T-helper 2 cell treated with Interferon-gamma antibody and Interleukin-4, amounts not matched to agents 100 ng/mL and 5 ng/mL, for 36 hours (primary cell): ENCODE measurements around the gene DNASE2B. TPM values are rescaled to one million over a fixed set of nuclear protein-coding genes. Genes with fewer than 3 reads are reported as not detected.

ENCODE experiments used
- intact Hi-C: fragments of 100-400 bp; cut with micrococcal nuclease; formaldehyde crosslinking; loops from one replicate; pipeline ENCODE4 v1.15.1; 2023
- total RNA-seq: library from RNA; stranded (reverse); gene quantifications from 2 replicates; pipeline ENCODE4 v1.2.3, GENCODE V29; 2022

Gene DNASE2B, protein sequence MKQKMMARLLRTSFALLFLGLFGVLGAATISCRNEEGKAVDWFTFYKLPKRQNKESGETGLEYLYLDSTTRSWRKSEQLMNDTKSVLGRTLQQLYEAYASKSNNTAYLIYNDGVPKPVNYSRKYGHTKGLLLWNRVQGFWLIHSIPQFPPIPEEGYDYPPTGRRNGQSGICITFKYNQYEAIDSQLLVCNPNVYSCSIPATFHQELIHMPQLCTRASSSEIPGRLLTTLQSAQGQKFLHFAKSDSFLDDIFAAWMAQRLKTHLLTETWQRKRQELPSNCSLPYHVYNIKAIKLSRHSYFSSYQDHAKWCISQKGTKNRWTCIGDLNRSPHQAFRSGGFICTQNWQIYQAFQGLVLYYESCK
- total RNA-seq, result not detected in 2 replicates

DNA sequence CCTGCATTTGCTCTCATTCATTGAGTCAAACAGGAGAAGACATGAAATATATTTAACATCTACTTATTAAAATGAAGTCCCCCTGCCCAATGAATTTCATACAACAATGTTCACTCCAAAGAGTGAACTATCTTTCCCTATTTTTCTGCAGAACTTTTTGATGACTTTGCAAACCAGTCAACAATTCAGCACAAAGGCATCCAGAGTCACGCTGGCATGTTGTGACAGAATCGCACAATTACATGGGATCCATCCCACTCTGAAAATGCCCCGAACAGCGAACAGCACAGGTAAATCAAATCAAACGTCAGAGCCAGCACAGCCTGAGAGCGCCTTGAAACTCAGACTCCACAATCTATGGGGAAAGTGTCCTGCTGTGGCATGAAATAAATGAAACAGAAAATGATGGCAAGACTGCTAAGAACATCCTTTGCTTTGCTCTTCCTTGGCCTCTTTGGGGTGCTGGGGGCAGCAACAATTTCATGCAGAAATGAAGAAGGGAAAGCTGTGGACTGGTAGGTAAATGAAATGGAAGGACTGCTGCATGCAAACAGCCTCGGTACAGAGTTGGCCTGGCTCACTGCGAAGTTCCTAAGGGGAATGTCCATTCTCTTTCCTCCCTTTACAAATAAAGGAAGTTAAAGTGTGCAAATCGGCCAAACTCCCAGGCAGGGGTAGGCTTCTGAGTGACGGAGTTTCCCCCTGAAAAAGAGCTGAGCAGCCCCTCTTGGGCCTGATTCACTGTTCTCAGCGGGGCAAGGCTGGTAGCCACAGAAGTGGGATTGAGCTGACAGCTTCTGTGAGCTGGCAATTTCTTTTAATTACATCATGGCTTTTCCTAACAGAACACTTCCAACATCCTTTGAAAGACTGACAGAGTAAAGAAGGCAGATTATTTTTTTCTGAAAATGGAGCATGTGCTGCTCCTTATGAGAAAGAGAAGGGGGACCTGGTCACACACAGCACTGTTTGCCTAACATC, at the start of gene DNASE2B:
Gene DNASE2B, plus strand, starts transcription at position 310 of the 981 bp plus-strand sequence. Its CDS starts 81 bp downstream, at position 391.
- intact Hi-C loops, result no loop called here

DNA sequence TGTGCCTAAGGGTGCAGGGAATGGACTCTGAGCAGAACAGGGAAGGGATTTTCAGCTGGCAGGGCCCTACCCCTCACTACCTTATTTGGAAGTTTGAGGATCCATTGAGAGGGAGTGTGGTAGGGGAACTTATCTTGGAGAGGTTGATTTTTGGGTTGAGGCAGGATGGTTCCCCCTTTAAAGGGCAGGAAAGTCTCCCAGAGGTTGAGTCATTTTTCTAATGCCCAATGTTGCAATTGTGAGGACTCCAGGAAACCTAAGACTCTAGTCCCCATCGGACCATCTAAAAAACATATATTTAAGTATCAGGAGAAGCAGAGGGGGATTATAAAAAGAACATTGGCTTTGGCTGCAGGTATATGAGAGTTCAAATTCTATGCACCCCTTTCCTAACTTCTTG, 49.5 kb upstream of the DNASE2B start:
- intact Hi-C loops, result no loop called here

DNA sequence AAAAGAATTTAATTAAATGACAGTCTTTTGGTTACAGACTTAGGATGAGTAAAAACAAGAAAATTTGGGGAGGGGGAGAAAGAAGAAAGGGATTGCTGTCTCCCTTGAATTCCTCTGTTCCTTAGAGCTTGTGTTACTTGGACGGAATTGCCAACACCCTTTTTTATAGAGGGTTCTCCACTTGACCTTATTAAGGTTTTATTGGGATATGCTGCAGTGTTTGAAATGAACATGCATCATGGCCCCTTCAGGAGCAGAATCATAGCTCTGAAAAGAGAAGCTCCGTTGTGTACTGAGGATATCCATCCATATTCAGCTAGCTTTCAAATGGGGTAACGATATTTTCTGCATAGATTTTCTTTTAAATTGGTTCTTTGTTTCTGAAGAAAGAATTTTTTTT, 48.2 kb upstream of the DNASE2B start:
- intact Hi-C loops, result no loop called here

DNA sequence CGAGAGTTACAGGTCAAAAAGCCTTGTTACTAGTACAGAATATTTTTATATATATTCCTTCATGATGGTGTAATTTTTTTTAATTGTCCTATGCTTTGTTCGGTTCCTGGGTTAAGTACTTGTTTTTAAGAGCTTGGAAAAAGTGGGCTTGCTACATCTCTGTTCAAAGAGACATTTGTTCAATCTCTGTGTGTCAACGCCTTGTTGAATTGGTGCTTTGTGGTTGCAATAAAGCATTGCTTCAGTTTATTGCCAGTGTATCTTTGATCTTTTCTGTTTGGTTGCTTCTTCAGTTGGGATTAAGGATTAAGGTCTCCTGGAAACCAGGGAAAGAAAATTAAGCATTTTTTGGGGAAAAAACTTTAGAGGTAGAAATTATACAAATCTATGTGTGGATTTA, 47.7 kb upstream of the DNASE2B start:
- intact Hi-C loops, result no loop called here

DNA sequence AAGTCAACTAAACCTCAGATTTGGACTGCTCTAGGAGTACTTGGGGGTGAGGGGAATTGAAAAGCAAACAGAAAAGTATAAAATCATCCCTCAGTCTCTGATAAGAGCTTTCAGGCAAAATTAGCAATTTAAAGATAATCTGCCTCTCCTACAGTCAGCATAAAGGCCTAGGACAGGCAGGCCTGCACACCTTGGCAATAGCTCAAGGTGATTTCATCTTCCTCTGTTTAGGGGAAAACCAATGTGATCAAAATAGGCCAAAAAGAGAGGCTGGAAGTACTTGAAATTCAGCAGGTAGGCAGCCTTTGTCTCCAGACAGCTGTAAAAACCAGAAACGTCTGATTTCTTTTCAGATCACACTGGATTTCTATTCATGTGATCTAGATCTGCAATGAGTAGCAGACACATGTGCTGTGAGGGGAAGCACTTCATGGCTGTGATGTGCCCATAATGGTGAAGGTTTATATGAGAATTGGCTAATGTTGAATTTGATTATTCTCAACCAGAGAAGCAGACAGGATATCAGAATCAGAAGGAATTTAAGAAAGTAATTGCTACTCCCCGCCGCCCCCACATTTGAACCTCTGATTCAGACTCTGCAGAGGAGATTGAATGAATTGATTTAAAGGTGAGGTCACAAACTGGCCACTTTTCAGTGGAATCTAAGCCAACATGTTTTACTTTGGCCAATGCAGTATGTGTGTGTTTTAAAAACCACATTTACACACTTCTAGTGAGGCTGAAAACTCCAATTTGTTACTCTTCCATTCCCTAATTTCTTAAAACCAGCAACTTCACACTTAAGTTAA, 45.8 kb upstream of the DNASE2B start:
- intact Hi-C loops, result no loop called here

DNA sequence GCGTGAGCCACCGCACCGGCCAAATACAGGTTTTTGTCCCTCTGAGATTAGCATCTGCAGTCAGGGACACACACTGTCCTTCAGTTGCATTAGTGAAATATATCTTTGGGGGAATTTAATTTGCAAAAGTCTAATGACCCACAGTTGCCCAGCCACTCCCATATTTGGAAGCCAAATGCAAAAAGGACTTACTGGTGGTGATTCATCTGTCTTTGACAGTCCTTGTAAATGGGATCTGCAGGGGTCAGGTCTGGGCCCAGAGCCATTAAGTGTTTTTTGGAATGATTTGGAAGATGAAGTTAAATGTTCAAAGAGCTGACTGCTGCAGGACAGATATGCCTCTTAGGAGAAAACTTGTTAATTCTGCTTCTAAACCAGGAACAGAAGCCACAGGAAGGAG, 44.6 kb upstream of the DNASE2B start:
- intact Hi-C loops, result no loop called here

DNA sequence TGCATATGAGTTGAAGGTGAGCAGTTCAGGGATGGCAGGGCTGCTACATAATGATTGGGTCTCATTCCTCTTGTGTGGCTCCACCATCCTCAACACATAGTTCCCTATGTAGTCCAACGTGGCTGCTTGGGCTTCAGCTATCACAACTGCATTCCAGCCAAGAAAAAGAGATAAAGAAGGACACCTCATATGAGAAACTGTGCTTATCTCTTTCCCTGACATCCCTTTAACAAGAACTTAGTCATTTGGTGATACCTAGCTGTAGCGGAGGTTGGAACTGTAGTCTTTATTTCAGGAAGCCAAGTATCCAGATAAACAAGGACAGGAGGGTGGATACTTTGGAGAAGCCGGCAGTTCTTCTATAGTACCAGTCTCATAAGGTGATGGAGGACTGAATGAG, 42.7 kb upstream of the DNASE2B start:
- intact Hi-C loops, result no loop called here

DNA sequence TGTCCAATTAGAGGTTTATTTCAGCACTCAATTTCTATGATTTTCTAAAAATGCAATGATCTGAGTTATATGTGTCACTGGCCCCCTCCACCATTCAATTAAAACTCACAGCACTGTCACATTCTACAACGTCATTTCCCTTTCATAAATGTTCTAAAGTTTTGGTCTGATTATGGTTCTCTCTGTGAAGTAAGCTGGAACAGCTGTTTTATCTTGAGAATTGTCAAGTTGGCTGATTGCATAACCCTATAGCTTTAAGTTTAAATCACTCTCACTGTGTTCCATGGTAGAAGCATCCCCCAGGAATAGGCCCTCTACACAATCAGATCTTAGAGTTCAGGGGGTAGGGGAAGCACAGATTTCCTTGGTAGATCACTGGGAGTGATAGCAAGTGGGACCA, 41.4 kb upstream of the DNASE2B start:
- intact Hi-C loops, result no loop called here

DNA sequence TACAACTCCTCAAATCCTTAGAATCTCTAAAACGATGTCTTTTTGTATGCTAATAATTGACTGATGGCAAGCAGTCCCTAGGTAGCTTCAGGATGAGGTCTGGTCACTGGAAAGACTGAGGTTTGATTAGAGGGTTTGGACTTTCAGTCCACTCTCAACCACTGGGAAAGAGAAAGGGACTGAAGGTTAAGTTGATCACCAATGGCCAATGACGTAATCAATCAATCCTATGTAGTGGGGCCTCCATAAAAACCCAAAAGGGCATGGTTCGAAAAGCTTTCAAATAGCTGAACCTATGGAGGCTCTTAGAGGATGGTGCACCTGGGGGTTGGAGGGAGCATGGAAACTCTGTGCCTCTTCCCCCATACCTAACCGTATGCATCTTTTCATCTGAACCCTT, 39.6 kb upstream of the DNASE2B start:
- intact Hi-C loops, result no loop called here

DNA sequence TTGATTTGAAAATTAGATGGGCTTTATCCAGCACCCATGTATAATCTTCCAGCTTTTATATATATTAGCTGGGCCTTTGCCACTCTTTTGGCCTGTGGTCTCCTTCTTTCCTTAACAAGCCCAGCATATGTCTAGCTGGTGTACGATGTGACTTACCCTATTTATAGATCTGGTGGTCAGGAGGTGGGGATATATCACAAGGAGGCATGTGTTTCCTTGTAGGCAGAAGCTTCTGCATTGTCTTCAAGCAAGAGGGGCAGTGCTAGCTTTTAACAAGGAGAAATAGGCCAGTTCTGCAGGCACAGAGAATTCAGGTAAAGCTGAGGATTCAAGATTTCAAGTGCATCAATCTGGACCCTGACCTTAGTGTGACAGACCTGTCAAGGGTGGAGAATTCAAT, 38.0 kb upstream of the DNASE2B start:
- intact Hi-C loops, result no loop called here

DNA sequence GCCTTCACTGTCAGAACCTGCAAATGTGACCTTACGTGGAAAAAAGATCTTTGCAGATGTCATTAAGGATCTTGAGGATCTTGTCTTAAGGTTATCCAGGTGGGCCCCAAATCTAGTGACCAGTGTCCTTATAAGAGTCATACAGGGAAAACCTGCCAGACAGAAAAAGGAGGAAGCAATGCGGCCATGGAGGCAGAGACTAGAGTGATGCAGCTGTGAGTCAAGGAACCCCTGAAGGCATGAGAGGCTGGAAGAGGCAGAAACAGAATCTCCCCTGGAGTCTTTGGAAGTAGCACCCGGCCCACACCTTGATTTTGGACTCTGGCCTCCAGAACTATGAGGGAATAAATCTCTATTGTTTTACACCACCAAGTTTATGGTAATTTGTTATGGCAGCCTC, 36.5 kb upstream of the DNASE2B start:
- intact Hi-C loops, result no loop called here

DNA sequence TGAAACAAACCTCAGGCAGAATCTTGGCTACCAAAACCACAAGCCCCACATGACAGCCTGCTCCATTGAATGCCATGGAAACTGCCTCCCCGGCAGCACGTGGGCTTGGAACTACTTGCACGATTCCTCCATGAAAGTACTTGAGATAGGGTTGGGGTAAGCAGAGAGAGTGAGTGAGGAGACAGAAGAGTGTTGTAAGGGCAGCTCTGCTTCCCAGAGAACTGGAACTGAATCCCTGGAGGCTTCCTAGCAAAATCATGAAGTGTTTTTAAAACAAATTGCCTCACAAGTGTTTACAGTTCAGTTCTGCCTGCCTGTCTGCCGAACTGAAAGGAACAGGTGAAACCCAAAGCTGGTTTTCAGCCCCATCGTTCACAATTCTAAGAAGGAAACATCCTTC, 35.3 kb upstream of the DNASE2B start:
- intact Hi-C loops, result no loop called here

DNA sequence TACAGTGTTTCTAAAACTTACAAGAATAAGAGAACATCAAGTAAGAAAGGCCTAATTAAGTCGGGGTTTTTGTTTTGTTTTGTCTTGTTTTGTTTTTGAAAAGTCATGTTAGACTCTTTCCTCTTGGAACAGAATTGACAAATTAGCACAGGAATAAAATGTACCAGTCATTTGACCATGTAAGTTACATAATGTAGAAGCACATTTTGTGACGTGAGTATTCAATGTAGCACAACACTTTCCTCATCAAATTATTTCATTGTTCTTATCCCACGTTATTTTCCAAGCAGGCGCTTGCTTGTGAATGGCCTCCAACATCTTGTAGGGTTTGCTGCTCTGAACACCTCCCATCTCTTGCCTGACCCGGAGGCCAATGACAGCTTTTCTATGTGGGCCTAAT, 34.7 kb upstream of the DNASE2B start:
- intact Hi-C loops, result no loop called here

DNA sequence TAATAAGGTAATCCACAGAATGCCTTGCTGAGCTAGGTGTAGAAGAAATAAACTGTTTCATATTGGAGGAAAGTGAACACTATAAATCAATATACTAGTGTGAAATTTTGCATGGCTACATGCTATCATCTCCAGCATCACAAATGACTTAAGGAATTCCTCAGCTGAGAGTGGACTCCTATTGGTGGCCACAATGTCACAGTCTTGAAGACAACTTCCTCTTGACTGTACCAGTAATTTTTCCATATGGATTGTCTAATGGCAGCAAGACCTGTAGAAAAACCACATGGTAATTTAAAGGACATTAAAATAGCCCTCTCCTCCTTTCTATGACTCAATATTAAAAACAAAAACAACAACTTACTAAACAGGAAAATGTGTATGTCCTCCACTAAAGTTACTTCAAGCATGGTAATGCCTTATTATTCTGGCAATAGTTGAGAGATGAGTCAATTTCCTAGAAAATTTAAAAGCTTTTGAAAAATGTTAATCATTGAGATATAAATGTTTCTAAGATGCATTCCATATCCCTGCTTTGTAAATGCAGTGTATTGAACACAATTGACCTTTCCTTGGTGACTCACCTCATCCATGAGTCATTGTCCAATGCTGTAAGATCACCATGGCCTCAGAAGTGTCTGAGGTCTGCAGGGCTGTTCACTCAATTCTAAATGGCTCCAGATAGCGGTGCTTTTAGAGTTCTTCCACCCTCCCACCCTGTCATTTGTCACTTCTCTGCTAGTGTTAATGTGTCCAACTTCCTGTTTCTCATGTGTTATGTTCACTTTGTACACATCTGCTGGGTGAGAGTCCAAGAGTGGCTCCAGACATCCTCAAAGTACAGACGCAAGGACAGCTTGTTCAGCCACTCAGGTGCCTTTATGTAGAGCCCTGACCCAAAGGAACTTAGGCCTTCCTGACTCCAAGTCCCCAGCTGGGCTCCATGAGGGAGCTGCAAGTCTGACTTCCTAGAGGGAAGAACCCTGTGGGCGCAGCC, 32.8 kb upstream of the DNASE2B start:
- intact Hi-C loops, result no loop called here

DNA sequence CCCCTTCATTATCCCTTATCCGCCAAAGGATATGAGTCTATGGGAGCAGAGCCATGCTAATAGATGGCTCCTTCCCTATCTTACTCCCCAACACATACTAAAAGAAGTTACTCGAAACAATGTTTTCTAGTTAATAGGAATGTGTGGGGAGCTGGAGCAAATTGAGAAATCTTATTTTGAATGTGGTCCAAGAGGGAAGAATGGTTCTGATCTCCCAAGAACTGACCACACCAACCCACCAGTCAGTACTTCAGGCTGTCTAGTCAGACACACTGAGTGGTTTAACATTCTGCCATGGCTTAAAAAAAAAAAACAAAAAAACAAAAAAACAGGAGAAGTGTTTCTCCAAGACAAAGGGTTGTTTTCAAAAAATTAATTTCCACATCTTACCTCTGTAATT, 31.5 kb upstream of the DNASE2B start:
- intact Hi-C loops, result no loop called here

DNA sequence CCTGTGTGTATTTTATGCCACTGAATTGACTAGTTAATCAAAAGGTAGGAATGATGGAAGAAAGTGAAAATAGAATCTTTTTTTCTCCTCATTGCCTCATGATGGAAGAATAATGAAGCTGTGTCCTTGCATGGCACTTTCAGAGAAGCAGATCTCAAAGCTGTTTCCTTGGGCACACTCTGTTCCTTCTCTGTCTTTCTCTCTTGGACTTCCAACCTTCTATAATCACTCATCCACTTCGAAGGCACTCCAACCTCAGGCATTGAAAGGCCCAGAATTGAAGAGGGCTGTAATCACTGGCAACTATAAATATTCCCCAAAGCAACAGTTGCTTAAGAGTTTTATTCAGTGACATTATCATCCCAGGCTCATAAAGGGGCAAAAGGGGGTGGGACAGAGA, 31.1 kb upstream of the DNASE2B start:
- intact Hi-C loops, result no loop called here

DNA sequence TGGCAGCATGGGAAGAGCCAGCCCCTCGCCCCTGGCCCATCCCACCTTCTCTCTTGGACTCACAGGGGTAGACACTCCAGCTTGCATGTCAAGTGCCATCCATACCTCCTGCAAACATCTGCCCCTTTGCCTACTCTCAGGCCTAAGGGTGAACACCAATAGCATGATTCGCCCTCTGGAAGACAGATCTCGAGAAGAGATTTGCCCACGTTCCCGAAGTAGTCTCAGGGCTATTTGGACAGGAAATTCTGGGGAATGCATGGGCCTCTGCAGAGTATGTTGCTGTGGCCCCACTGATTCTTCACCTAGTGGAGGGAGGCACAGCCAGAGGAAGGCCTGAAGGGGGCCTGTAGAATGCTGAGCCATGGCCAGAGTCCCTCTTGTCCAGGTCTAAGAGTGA, 29.8 kb upstream of the DNASE2B start:
- intact Hi-C loops, result no loop called here

DNA sequence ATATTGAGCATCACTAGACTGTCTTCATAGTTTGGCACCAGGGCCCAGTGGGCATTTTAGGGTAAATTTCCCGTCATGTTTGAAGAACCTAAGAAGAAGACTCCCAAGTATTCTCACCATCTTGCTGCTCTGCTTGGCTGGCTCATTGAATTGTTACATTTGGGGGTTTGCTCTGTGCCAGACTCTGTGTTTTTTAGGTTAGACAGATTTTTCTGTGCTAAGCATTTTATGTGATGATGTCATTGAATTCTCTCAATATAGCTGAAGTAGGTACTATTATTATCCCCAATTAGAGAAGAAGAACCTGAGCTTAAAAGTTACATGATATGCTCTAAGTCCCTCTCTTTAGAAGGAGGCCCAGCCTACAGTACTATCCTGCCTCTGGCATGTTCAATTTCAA, 28.0 kb upstream of the DNASE2B start:
- intact Hi-C loops, result no loop called here

DNA sequence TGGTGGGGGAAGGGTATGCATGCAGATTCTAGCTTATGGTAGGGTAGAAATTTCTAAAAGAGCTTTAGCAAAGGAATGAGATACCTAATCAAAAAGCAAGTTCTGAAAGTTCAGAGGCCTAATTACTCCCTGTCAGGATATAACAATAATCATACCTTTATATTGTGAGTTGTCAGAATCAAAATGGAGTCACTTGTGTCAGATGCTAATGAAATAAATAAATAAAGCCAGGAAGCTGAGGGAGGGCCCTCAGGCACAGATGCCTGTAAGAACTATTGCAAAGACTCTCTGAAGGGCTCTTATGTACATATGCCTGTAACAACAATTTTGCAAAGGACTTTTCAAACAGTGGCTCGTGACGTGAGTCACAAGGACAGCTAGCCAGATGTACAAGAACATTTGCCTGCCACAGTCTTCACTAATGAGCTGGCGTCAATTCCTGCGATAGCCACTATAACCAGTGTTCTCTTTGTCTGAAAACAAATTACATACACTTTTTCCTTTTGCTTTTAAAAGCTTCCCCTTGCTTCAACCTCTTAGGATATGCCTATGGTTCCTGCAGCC, 27.4 kb upstream of the DNASE2B start:
- intact Hi-C loops, result no loop called here
